Left colon (tissue), 2 donors: ENCODE results near the gene F10. TPM values are rescaled to one million over a fixed set of nuclear protein-coding genes. Genes with fewer than 3 reads are reported as not detected.

Experiments used
- ATAC-seq: fragments of 200-7000 bp; cut with Tn5 transposase; one replicate; pipeline ENCODE4 v1.9.1; 2020; ENCODE audit warnings: mild to moderate bottlenecking, moderate library complexity
- DNase-seq, 2 donors: peaks; one replicate each; pipeline ENCODE4 v3.0.0-alpha.2; 2020
- intact Hi-C, 2 donors: fragments of 100-400 bp; cut with DNase I in 1 of 2; cut with micrococcal nuclease in 1 of 2; formaldehyde crosslinking; loops; one replicate each; pipeline versions ENCODE4 v1.11.2 to v1.14.0; 2022; cut with DNase I, micrococcal nuclease
- total RNA-seq, 2 donors: library from RNA; stranded (reverse); fragmentation: NEBNext Ultra II Directional; extraction: Animal tissue kit (Norgen Biotek cat#: 25700); gene quantifications; one replicate each; pipeline ENCODE4 v1.2.1, GENCODE V29; 2021
- donor health status: DM: no; HTN: no; CAD: no.
- donor health status: DM: yes; HTN: yes; CAD: no.

Gene F10
- total RNA-seq, 2 donors from 2014 or later = 1.6 to 4.7 TPM

GRCh38 chr13:113084943-113085540 lies 37.6 kb upstream of the F10 start:
- ATAC-seq (no peak), DNase-seq (no peak)
- intact Hi-C loops = no loop called here

GRCh38 chr13:113086031-113086750 lies 36.4 kb upstream of the F10 start:
- DNase-seq (no peak), ATAC-seq (no peak)
- intact Hi-C loops = no loop called here

GRCh38 chr13:113086991-113087922 lies 35.3 kb upstream of the F10 start:
- DNase-seq (no peak), ATAC-seq (no peak)
- intact Hi-C loops = no loop called here

- intact Hi-C loops = no loop called here
- DNase-seq (no peak), ATAC-seq (no peak)
These were observed 34.5 kb upstream of the F10 start for GRCh38 chr13:113087923-113088690.

- ATAC-seq = no peak
- no peak for DNase-seq
- intact Hi-C loops = no loop called here
These were observed 33.9 kb upstream of the F10 start for GRCh38 chr13:113088691-113089020.

- DNase-seq = no peak
- no peak for ATAC-seq
- intact Hi-C loops = no loop called here
These were observed 32.7 kb upstream of the F10 start for GRCh38 chr13:113089693-113090414.

- DNase-seq (no peak), ATAC-seq (no peak)
- intact Hi-C loops = no loop called here
These were observed 32.2 kb upstream of the F10 start for GRCh38 chr13:113090415-113090770.

- intact Hi-C loops = no loop called here
- ATAC-seq (no peak), DNase-seq (no peak)
These were observed 31.8 kb upstream of the F10 start for GRCh38 chr13:113090806-113091205.

- no peak for DNase-seq
- ATAC-seq = no peak
- intact Hi-C loops = no loop called here
These were observed 31.3 kb upstream of the F10 start for GRCh38 chr13:113091211-113091771.

GRCh38 chr13:113091891-113092775 lies 30.5 kb upstream of the F10 start:
- DNase-seq (no peak), ATAC-seq (no peak)
- intact Hi-C loops = no loop called here

GRCh38 chr13:113092776-113093579 lies 29.6 kb upstream of the F10 start:
- DNase-seq (no peak), ATAC-seq (no peak)
- intact Hi-C loops = no loop called here

- no peak for ATAC-seq
- intact Hi-C loops = no loop called here
- no peak for DNase-seq
These were observed 28.8 kb upstream of the F10 start for GRCh38 chr13:113093580-113094409.

- ATAC-seq (no peak), DNase-seq (no peak)
- intact Hi-C loops = no loop called here
These were observed 28.2 kb upstream of the F10 start for GRCh38 chr13:113094410-113094800.

- ATAC-seq (peak; percentile 8), DNase-seq (no peak)
- intact Hi-C loops = no loop called here
These were observed 27.2 kb upstream of the F10 start for GRCh38 chr13:113095146-113096051.
